Cardiac fibroblast (primary cell): ENCODE results near the gene CTNND2.

Source experiments
- DNase-seq, 2 donors: peaks; one replicate each; pipeline versions ENCODE4 v3.0.0 to v3.0.0-alpha.2; 2010; ENCODE audit warnings: low read depth in 2 of 2
- H3K4me3 ChIP-seq, 2 donors: replicated peaks in 1 of 2; 1 replicate in 1 of 2; 2 replicates in 1 of 2; pipeline ENCODE4 v1.5.1; 2011; ENCODE audit warnings: low read depth in 2 of 2, low read length in 2 of 2, mild to moderate bottlenecking in 2 of 2, moderate library complexity in 1 of 2
- CTCF ChIP-seq: IDR thresholded peaks from one replicate; pipeline ENCODE4 v1.5.1; 2011; ENCODE audit warnings: low read depth, mild to moderate bottlenecking, low read length, inconsistent platforms

Gene CTNND2

GRCh38 chr5:11214864-11215644 lies 689.2 kb downstream of the CTNND2 start:
- no peak for TF ChIP-seq CTCF
- DNase-seq: no peak
- no peak overlapping the region for H3K4me3 ChIP-seq

- no peak for TF ChIP-seq CTCF
- H3K4me3 ChIP-seq: no peak overlapping the region
- no peak for DNase-seq
Measured at GRCh38 chr5:11212706-11213105, 691.5 kb downstream of the CTNND2 start.

GRCh38 chr5:11197726-11198125 lies 706.5 kb downstream of the CTNND2 start:
- TF ChIP-seq CTCF: no peak
- H3K4me3 ChIP-seq: no peak overlapping the region
- no peak for DNase-seq

- no peak for TF ChIP-seq CTCF
- DNase-seq: no peak
- no peak overlapping the region for H3K4me3 ChIP-seq
Measured at GRCh38 chr5:11191673-11192072, 712.6 kb downstream of the CTNND2 start.

- peak; percentile 26 to 56 for DNase-seq
- H3K4me3 ChIP-seq: no peak overlapping the region
- peak; percentile 42 for TF ChIP-seq CTCF
Measured at GRCh38 chr5:11182441-11183080, 721.7 kb downstream of the CTNND2 start.

- DNase-seq: no peak
- no peak for TF ChIP-seq CTCF
Measured at GRCh38 chr5:11181940-11182339, 722.3 kb downstream of the CTNND2 start.

GRCh38 chr5:11180890-11181289 lies 723.4 kb downstream of the CTNND2 start:
- TF ChIP-seq CTCF: no peak
- DNase-seq: no peak
- H3K4me3 ChIP-seq: no peak overlapping the region

More at GRCh38 chr5:11181940-11182339, 722.3 kb downstream of the CTNND2 start:
- no peak overlapping the region for H3K4me3 ChIP-seq
